ENCODE results near the gene IPCEF1.

GRCh38 chr6:154308986-154309385, 47.6 kb downstream of the IPCEF1 start:
- TF ChIP-seq, protein P1, sequence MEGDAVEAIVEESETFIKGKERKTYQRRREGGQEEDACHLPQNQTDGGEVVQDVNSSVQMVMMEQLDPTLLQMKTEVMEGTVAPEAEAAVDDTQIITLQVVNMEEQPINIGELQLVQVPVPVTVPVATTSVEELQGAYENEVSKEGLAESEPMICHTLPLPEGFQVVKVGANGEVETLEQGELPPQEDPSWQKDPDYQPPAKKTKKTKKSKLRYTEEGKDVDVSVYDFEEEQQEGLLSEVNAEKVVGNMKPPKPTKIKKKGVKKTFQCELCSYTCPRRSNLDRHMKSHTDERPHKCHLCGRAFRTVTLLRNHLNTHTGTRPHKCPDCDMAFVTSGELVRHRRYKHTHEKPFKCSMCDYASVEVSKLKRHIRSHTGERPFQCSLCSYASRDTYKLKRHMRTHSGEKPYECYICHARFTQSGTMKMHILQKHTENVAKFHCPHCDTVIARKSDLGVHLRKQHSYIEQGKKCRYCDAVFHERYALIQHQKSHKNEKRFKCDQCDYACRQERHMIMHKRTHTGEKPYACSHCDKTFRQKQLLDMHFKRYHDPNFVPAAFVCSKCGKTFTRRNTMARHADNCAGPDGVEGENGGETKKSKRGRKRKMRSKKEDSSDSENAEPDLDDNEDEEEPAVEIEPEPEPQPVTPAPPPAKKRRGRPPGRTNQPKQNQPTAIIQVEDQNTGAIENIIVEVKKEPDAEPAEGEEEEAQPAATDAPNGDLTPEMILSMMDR (IDR thresholded peaks at IDR 0.05) = no peak
- TF ChIP-seq POLR2AphosphoS5 (IDR thresholded peaks at IDR 0.05) = no peak
- TF ChIP-seq POLR2A (IDR thresholded peaks at IDR 0.05) = no peak

All from suprapubic skin (tissue), 4 donors.